Transverse colon (tissue), 4 donors: ENCODE results near the gene FANK1. TPM values are rescaled to one million over a fixed set of nuclear protein-coding genes. Genes with fewer than 3 reads are reported as not detected.
"Not testable (repeated sequence)": the region's sequence is repeated elsewhere in the genome, so short reads cannot be mapped to it uniquely, and the experiment has no call there.

Experiments used
- DNase-seq: peaks from one replicate; pipeline ENCODE4 v3.0.0-alpha.2; 2019
- H3K27ac ChIP-seq, 4 donors: fragments of 200-600 bp; sonication (generic); 2 replicates each; pipeline ENCODE4 v1.5.1; 2016 to 2018; ENCODE audit warnings: inconsistent platforms in 4 of 4
- H3K27me3 ChIP-seq: fragments of 200-600 bp; sonication (generic); 2 replicates; pipeline ENCODE4 v1.5.1; 2017; ENCODE audit warnings: inconsistent platforms
- H3K36me3 ChIP-seq, 4 donors: fragments of 200-600 bp; sonication (generic); 2 replicates each; pipeline ENCODE4 v1.5.1; 2017 to 2019; ENCODE audit warnings: inconsistent platforms in 4 of 4
- H3K4me1 ChIP-seq, 4 donors: fragments of 200-600 bp; sonication (generic); 2 replicates each; pipeline ENCODE4 v1.5.1; 2017 to 2020; ENCODE audit warnings: inconsistent platforms in 4 of 4
- H3K4me3 ChIP-seq, 4 donors: fragments of 200-600 bp; sonication (generic); 1 replicate in 1 of 4; 2 replicates in 3 of 4; pipeline versions ENCODE4 v1.5.1 to v1.6.1; 2017 to 2019; ENCODE audit warnings: inconsistent platforms in 4 of 4
- H3K9me3 ChIP-seq, 2 donors: fragments of 200-600 bp; sonication (generic); 2 replicates each; pipeline ENCODE4 v1.5.1; 2017 to 2019; ENCODE audit warnings: inconsistent platforms in 2 of 2
- CTCF ChIP-seq, 5 experiments: fragments of 200-600 bp in 3 of 5; fragments of 450-650 bp in 2 of 5; sonication (generic) in 3 of 5; IDR thresholded peaks; 1 replicate in 2 of 5; 2 replicates in 3 of 5; pipeline ENCODE4 v1.5.1; 2016 to 2017; ENCODE audit warnings: antibody characterized with exemption in 5 of 5, inconsistent platforms in 3 of 5, mild to moderate bottlenecking in 2 of 5, moderate library complexity in 1 of 5
- EP300 ChIP-seq: sonication (generic); formaldehyde crosslinking; IDR thresholded peaks from one replicate; pipeline ENCODE4 v1.6.1; 2017; ENCODE audit warnings: antibody characterized with exemption, low read depth
- POLR2A ChIP-seq: fragments of 450-650 bp; IDR thresholded peaks from one replicate; pipeline ENCODE4 v1.6.1; 2016; ENCODE audit warnings: antibody characterized with exemption, mild to moderate bottlenecking, moderate library complexity
- POLR2AphosphoS5 ChIP-seq, 3 donors: sonication (generic); formaldehyde crosslinking; IDR thresholded peaks; one replicate each; pipeline ENCODE4 v1.6.1; 2016; ENCODE audit warnings: antibody characterized with exemption in 3 of 3
- WGBS, 2 donors: methylation state at CpG; one replicate each; pipeline ENCODE4 v1.1.5; 2018; ENCODE audit warnings: low coverage in 1 of 2; 5-methylcytosine and 5-hydroxymethylcytosine counted together
- in situ Hi-C, 4 donors: fragments of 200-750 bp; cut with MboI; loops; one replicate each; pipeline versions ENCODE4 v1.15.0 to v1.15.1; 2017; ENCODE audit warnings: low sequenced_read_pairs in 3 of 4, low pct_ligation_motif_present in 1 of 4, low pct_unique_long_range_greater_than_20kb in 1 of 4
- intact Hi-C: fragments of 100-400 bp; cut with DNase I; formaldehyde crosslinking; loops from one replicate; pipeline ENCODE4 v1.15.1; 2023; ENCODE audit warnings: low total_unique reads
- total RNA-seq, 4 donors: library from RNA; depleted of rRNA; stranded (reverse); fragments of >200 nt; gene quantifications; one replicate each; pipeline ENCODE4 v1.1.0, GENCODE V29; 2016

The FANK1 gene
- total RNA-seq, 4 donors from 2014 or later, result 3.4 to 7.5 (median 5.7) TPM

DNA sequence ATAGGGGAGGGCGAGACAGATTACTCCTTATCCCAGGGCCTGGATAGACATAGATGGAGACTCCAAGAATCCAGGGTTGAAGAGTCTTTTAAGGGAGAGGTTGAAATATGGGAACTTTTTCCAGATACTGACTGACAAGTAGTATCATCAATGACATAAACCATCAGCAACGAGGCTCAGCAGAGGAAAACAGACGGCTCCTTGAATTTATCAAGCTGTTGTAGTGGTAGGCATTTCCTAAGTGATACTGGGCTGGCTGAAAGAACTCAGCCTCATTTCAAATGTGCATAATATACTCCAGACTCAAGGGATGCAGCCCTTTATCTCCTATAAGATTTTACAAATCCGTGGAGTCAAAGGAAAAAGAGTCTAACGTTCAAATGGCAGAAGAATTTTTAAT is 150.5 kb downstream of the FANK1 start:
- Histone ChIP-seq H3K27me3 (no peaks in the 10 kb centered on the region), H3K9me3 (no peaks in the 10 kb centered on the region), H3K4me3 (no peak overlapping the region), H3K36me3 (no peaks in the 10 kb centered on the region), H3K27ac (no peak overlapping the region), H3K4me1 (peaks cover 0 to 6% (median 2%) of the 10 kb centered on the region in 4 donors)
- in situ Hi-C loops (no loop called here), intact Hi-C loops (no loop called here)
- no peak for DNase-seq
- TF ChIP-seq POLR2AphosphoS5 (IDR thresholded peaks at IDR 0.05), result no peak
- no peak for TF ChIP-seq CTCF (IDR thresholded peaks at IDR 0.05)
- TF ChIP-seq EP300, result no peak
- TF ChIP-seq POLR2A, result no peak
- 57 to 100% methylated on average over 1 to 5 of the region's 5 CpGs for WGBS, 2 donors

DNA sequence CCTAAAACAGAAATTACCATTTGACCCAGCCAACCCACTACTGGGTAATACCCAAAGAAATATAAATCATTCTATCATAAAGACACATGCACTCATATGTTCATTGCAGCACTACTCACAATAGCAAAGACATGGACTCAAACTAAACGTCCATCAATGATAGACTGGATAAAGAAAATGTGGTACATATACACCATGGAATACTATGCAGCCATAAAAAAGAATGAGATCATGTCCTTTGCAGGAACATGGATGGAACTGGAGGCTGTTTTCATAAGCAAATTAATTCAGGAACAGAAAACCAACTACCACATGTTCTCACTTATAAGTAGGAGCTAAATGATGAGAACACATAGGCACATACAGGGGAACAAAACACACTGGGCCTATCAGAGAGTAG is 151.4 kb downstream of the FANK1 start:
- DNase-seq, H3K36me3 ChIP-seq, H3K9me3 ChIP-seq, H3K27ac ChIP-seq, in situ Hi-C loops, H3K4me3 ChIP-seq, H3K27me3 ChIP-seq, H3K4me1 ChIP-seq, intact Hi-C loops: not testable (repeated sequence)
- WGBS, 2 donors, result 79 to 82% methylated on average over 1 of the region's 1 CpG

DNA sequence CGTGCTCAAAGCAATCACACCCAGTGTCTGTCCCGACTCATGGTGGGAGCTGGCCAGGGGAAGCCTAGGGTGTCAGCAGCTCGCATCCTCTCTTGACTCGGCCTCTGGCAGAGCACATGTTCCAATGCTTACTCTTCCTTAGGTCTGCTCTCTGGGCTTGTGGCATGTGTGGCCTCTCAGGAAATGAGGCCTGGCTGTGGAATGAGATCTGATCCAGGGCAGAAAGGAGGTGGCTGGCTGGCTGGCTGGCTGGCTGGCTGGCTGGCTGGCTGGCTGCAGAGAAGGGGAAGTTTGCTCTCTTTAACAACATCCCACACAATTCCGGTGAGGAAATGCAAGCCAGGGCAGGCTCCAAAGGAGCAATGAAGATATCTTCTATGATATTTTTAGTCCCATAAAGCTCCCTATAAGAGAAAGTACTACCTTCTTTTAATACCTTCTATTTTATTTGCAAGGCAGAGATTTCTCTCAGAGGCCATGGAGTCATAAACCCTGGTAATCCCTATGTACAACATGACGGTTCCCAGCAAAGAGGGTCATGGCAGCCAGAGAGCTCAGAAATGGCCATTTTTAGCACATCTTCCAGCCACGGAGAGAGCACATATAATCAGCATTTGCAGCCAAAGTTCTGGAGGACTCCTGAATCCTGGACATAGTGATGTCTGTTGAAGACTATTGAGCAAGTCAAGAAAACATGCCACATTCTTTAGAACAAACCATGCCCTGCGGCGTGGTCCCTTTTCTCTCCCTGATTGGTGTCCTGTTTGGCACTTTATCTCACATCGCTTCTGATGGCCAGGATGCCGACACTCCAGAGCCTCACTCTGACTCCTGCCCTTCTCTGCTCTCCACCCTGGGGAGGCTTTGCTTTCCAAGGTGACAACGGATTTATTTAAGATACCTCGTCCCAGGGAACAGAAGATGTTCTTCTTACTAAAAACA is 153.7 kb downstream of the FANK1 start:
- Histone ChIP-seq H3K4me1 (no peaks in the 10 kb centered on the region), H3K36me3 (no peaks in the 10 kb centered on the region), H3K27ac (no peak overlapping the region), H3K4me3 (no peak overlapping the region), H3K27me3 (no peaks in the 10 kb centered on the region), H3K9me3 (no peaks in the 10 kb centered on the region)
- no peak for DNase-seq
- in situ Hi-C loops (no loop called here), intact Hi-C loops (no loop called here)
- WGBS, 2 donors, result 58 to 77% methylated on average over 9 to 13 of the region's 13 CpGs
- no peak for TF ChIP-seq POLR2A
- no peak for TF ChIP-seq EP300
- no peak for TF ChIP-seq POLR2AphosphoS5 (IDR thresholded peaks at IDR 0.05)
- no peak for TF ChIP-seq CTCF (IDR thresholded peaks at IDR 0.05)

DNA sequence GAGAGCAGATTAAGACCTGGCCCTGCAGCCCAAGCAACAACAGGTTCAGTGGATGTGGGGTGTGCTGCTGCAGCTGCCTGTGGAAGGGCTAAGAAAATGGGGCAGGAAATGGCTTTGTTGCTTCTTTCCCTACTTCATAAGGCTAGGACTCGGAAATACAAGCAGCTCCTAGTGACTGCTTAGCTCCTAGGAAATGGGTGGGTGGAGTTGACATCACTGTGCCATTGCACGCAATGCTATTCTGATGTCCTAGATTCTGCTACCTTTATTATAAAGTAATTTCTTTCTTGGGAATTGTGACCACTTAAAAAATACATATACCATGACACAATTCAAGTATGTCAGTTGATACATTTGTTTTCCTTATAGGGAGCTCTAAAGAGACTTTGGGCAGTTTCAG is 155.8 kb downstream of the FANK1 start:
- intact Hi-C loops, result no loop called here
- in situ Hi-C loops, result no loop called here
- H3K9me3 ChIP-seq, result no peaks in the 10 kb centered on the region
- TF ChIP-seq POLR2A (no peak), EP300 (no peak), POLR2AphosphoS5 (IDR thresholded peaks at IDR 0.05) (no peak), CTCF (IDR thresholded peaks at IDR 0.05) (no peak)
- no peaks in the 10 kb centered on the region for H3K36me3 ChIP-seq
- DNase-seq, result no peak
- H3K4me3 ChIP-seq, result no peak overlapping the region
- H3K27me3 ChIP-seq, result no peaks in the 10 kb centered on the region
- H3K27ac ChIP-seq, result no peak overlapping the region
- WGBS, 2 donors, result 75 to 93% methylated on average over 2 of the region's 2 CpGs
- no peaks in the 10 kb centered on the region for H3K4me1 ChIP-seq
